ENCODE data around the gene RNF150.

RNF150 gene

DNA sequence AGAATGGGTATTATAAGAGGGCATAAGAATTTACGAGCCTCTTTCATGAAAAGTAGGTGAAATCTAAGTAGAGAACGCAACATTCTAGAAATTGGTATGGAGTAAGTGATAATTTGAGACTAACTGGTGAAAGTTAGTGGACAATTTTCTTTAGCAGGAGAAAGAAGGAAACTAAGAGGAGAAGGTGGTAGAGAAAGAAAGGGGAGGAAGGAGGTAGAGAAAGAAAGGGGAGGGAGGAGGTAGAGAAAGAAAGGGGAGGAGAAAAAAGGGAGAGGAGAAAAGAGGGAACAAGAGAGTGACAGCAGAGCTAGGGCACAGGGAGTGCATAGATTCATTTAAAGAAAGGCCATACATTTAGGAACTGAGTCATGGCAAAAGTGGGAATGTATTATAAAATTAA, 94.1 kb downstream of the RNF150 start:
- no peaks in the 10 kb centered on the region for H3K9me3 ChIP-seq (ENCODE audit: control insufficient read depth, low read depth, low read length)
- H3K4me3 ChIP-seq (ENCODE audit: low read length) = no peak overlapping the region
- H3K27ac ChIP-seq (ENCODE audit: low read length) = no peak overlapping the region
- H3K4me1 ChIP-seq (ENCODE audit: control insufficient read depth, low read depth, low read length) = no peaks in the 10 kb centered on the region
- H3K27me3 ChIP-seq (ENCODE audit: control insufficient read depth, insufficient read depth, low read length) = no peaks in the 10 kb centered on the region
- H3K36me3 ChIP-seq (ENCODE audit: control insufficient read depth, low read depth, low read length) = no peaks in the 10 kb centered on the region
- H3K9ac ChIP-seq (ENCODE audit: low read length) = no peak overlapping the region

DNA sequence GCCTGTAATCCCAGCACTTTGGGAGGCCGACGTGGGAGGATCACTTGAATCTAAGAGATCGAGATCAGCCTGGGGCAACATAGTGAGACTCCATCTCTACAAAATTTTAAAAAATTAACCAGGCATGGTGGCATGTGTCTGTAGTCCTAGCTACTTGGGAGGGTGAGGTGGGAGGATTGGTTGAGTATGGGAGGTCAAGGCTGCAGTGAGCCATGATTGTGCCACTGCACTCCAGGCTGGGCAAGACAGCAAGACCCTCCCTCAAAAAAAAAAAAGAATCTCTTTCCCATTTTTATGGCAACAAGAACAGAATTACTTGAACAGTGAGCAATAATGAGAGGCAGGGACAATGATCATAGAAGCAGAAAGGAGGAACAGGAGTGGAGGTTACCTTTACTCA, 94.8 kb downstream of the RNF150 start:
- Histone ChIP-seq H3K9ac (ENCODE audit: low read length) (no peak overlapping the region), H3K4me3 (ENCODE audit: low read length) (no peak overlapping the region), H3K27ac (ENCODE audit: low read length) (no peak overlapping the region), H3K27me3 (ENCODE audit: control insufficient read depth, insufficient read depth, low read length) (no peaks in the 10 kb centered on the region), H3K4me1 (ENCODE audit: control insufficient read depth, low read depth, low read length) (no peaks in the 10 kb centered on the region), H3K36me3 (ENCODE audit: control insufficient read depth, low read depth, low read length) (no peaks in the 10 kb centered on the region), H3K9me3 (ENCODE audit: control insufficient read depth, low read depth, low read length) (no peaks in the 10 kb centered on the region)

DNA sequence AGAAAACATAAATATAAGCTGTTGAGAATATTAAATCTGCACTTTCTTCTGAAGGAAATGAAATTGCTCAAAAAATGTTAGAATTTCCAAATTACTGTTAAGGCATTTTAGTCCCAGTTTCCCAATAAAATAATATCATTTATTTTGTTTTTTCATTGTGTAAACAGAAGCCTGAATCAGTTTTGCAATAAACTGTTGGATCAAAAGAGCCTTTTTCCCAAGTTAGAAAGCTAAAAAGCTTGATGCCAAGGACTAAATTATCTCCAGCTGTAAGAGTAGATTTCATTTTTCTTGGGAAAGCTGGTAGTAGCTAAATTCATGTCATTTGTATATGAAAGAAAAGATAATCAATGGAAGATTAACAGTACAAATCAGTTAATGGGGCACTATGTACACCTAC, 95.8 kb downstream of the RNF150 start:
- Histone ChIP-seq H3K27me3 (ENCODE audit: control insufficient read depth, insufficient read depth, low read length) (no peaks in the 10 kb centered on the region), H3K4me1 (ENCODE audit: control insufficient read depth, low read depth, low read length) (no peaks in the 10 kb centered on the region), H3K4me3 (ENCODE audit: low read length) (no peak overlapping the region), H3K27ac (ENCODE audit: low read length) (no peak overlapping the region), H3K36me3 (ENCODE audit: control insufficient read depth, low read depth, low read length) (no peaks in the 10 kb centered on the region), H3K9me3 (ENCODE audit: control insufficient read depth, low read depth, low read length) (no peaks in the 10 kb centered on the region), H3K9ac (ENCODE audit: low read length) (no peak overlapping the region)

DNA sequence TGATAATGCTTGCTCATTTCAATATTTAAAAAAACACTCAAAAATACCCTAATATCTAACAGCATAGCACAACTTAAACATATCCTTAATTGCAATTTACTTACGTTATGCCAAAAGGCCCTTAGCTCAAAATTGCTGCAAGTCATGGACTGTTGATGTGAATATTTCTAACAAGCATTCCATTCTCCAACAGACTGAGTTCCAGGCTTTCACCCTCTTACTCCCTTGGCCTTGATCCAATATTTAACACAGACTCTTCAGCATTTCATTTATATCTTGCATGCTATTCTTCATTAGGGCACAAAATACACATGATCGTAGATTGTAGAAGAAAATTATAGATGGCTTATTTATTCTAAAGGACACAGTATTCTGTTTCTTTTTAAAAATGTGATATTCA, 96.5 kb downstream of the RNF150 start:
- no peak overlapping the region for H3K9ac ChIP-seq (ENCODE audit: low read length)
- no peaks in the 10 kb centered on the region for H3K27me3 ChIP-seq (ENCODE audit: control insufficient read depth, insufficient read depth, low read length)
- no peaks in the 10 kb centered on the region for H3K36me3 ChIP-seq (ENCODE audit: control insufficient read depth, low read depth, low read length)
- no peak overlapping the region for H3K27ac ChIP-seq (ENCODE audit: low read length)
- H3K4me1 ChIP-seq (ENCODE audit: control insufficient read depth, low read depth, low read length) = no peaks in the 10 kb centered on the region
- H3K4me3 ChIP-seq (ENCODE audit: low read length) = no peak overlapping the region
- no peaks in the 10 kb centered on the region for H3K9me3 ChIP-seq (ENCODE audit: control insufficient read depth, low read depth, low read length)

DNA sequence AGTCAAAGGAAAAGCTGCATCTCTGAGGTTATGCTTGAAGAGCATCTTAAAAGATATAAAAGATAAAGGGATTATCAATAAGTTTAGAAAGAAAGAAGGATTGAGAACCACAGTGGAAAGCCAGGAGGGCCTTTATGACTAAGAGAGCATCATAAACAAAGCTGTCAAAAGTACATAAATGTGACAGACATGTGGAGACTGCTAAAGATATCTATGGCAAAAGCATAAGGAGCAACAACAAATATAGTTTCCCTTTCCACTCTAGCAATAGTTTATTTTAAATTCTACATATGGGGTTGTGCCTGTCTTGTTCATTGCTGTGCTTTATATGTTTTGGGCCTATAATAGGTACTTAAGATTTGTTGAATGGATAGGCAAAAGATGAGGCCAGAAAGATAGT, 97.3 kb downstream of the RNF150 start:
- Histone ChIP-seq H3K9ac (ENCODE audit: low read length) (no peak overlapping the region), H3K27me3 (ENCODE audit: control insufficient read depth, insufficient read depth, low read length) (no peaks in the 10 kb centered on the region), H3K4me1 (ENCODE audit: control insufficient read depth, low read depth, low read length) (no peaks in the 10 kb centered on the region), H3K36me3 (ENCODE audit: control insufficient read depth, low read depth, low read length) (no peaks in the 10 kb centered on the region), H3K27ac (ENCODE audit: low read length) (no peak overlapping the region), H3K9me3 (ENCODE audit: control insufficient read depth, low read depth, low read length) (no peaks in the 10 kb centered on the region), H3K4me3 (ENCODE audit: low read length) (no peak overlapping the region)

DNA sequence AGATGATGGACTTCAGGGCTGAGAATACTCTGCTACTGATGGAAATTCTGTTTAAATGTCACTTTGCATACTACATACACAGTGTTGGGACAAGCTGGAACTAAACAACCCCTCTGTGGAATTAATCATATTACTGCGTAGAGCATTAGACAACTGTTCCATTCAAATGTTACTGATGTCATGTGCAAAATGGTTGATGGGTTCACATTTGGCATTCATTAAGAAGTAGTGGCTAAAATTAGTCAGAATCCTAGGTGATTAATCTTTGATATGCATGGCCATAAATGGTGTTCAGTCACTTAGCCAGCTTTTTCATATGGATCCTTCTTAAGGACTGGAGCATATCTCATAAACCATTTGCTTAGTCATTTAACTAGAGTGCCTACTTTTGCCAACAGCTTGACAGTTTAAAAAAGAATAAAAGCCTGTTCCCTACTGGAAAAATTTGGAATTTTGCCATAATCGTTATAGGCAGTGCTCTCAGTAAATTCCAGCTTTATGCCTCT, 105.2 kb downstream of the RNF150 start:
- Histone ChIP-seq H3K9me3 (ENCODE audit: control insufficient read depth, low read depth, low read length) (no peaks in the 10 kb centered on the region), H3K4me3 (ENCODE audit: low read length) (no peak overlapping the region), H3K4me1 (ENCODE audit: control insufficient read depth, low read depth, low read length) (no peaks in the 10 kb centered on the region), H3K27ac (ENCODE audit: low read length) (no peak overlapping the region), H3K9ac (ENCODE audit: low read length) (no peak overlapping the region), H3K27me3 (ENCODE audit: control insufficient read depth, insufficient read depth, low read length) (no peaks in the 10 kb centered on the region), H3K36me3 (ENCODE audit: control insufficient read depth, low read depth, low read length) (no peaks in the 10 kb centered on the region)

DNA sequence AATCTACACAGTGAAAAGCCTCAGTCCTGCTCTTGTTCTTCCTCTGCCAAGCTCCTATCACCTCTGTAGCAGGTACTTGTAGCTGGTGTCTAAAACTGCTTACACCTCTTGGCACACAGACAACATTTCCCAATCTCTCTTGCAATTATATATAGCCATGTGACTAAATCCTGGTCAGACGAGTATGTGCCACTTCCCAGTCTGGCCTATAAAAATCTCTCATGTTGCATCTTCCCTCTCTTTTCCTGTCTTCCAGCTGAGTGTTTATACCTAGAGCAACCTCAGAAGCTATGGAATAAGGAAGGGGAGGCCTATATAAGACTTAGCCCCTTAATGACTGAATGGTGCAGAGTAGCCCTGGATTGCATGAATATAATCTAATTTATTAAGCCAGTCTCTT, 105.8 kb downstream of the RNF150 start:
- Histone ChIP-seq H3K4me3 (ENCODE audit: low read length) (no peak overlapping the region), H3K36me3 (ENCODE audit: control insufficient read depth, low read depth, low read length) (no peaks in the 10 kb centered on the region), H3K4me1 (ENCODE audit: control insufficient read depth, low read depth, low read length) (no peaks in the 10 kb centered on the region), H3K9me3 (ENCODE audit: control insufficient read depth, low read depth, low read length) (no peaks in the 10 kb centered on the region), H3K9ac (ENCODE audit: low read length) (no peak overlapping the region), H3K27ac (ENCODE audit: low read length) (no peak overlapping the region), H3K27me3 (ENCODE audit: control insufficient read depth, insufficient read depth, low read length) (no peaks in the 10 kb centered on the region)

DNA sequence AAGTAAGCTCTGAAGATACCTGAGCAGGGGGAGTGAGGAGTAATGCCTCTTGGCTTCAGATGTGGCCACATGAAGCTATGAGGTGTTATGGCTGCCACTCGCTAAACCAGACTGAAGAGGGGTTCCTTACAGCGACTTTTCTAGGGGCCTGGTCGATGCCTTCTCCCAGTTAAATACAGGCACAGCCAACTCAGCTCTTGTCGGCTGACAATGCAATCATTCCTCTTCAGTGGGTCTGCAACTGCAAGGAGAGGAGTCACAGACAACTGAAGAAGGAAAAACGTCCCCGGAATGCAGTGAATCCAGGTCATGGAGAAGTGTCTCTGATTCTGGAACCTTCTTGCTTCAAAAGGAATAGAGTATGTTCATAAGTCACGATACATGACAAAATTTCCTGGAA, 106.4 kb downstream of the RNF150 start:
- Histone ChIP-seq H3K27ac (ENCODE audit: low read length) (no peak overlapping the region), H3K4me3 (ENCODE audit: low read length) (no peak overlapping the region), H3K4me1 (ENCODE audit: control insufficient read depth, low read depth, low read length) (no peaks in the 10 kb centered on the region), H3K27me3 (ENCODE audit: control insufficient read depth, insufficient read depth, low read length) (no peaks in the 10 kb centered on the region), H3K36me3 (ENCODE audit: control insufficient read depth, low read depth, low read length) (no peaks in the 10 kb centered on the region), H3K9ac (ENCODE audit: low read length) (no peak overlapping the region), H3K9me3 (ENCODE audit: control insufficient read depth, low read depth, low read length) (no peaks in the 10 kb centered on the region)

DNA sequence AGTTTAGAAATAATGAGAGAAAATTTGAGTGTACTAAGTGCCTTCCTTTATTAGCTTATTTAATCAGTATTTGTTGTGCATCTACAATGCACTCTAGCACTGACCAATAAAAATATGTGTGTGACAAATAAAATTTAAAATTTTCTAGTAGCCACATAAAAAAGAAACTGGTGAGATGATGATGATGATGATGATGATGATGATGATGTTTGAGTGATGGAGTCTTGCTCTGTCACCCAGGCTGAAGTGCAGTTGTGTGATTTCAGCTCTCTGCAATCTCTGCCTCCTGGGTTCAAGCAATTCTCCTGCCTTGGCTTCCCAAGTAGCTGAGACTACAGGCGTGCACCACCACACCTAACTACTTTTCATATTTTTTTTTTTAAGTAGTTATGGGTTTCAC, 110.2 kb downstream of the RNF150 start:
- no peak overlapping the region for H3K9ac ChIP-seq (ENCODE audit: low read length)
- no peaks in the 10 kb centered on the region for H3K27me3 ChIP-seq (ENCODE audit: control insufficient read depth, insufficient read depth, low read length)
- no peaks in the 10 kb centered on the region for H3K36me3 ChIP-seq (ENCODE audit: control insufficient read depth, low read depth, low read length)
- no peaks in the 10 kb centered on the region for H3K9me3 ChIP-seq (ENCODE audit: control insufficient read depth, low read depth, low read length)
- H3K4me1 ChIP-seq (ENCODE audit: control insufficient read depth, low read depth, low read length) = no peaks in the 10 kb centered on the region
- H3K27ac ChIP-seq (ENCODE audit: low read length) = no peak overlapping the region
- no peak overlapping the region for H3K4me3 ChIP-seq (ENCODE audit: low read length)

DNA sequence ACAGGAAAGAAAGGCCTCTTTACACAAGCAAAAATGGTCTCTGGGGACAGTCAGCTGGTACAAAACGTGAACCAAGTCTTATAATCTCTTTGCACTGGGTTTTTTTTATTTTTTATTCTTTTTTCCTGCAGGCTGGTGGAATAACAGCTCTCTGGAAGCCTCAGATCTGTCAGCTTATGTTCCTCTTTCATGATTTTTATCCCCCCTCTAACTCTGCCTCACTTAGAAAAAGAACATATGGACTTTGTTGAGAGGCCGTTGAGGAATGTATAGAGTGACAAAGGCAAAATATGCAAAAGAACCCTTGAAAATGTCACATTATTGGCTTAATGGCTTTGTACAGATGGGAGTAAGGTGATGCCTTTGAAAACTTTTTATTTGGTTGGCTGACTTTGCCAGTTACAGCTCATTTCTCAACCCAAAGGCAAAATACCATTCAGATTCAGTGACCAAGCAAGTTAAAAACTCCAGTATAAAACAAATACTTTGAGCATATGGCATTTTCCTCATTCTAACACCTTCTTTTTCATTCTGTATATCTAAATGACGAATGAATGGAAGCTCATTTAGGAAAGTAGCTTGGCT, 111.1 kb downstream of the RNF150 start:
- H3K4me3 ChIP-seq (ENCODE audit: low read length) = no peak overlapping the region
- H3K36me3 ChIP-seq (ENCODE audit: control insufficient read depth, low read depth, low read length) = no peaks in the 10 kb centered on the region
- no peaks in the 10 kb centered on the region for H3K9me3 ChIP-seq (ENCODE audit: control insufficient read depth, low read depth, low read length)
- H3K27me3 ChIP-seq (ENCODE audit: control insufficient read depth, insufficient read depth, low read length) = no peaks in the 10 kb centered on the region
- H3K27ac ChIP-seq (ENCODE audit: low read length) = no peak overlapping the region
- H3K4me1 ChIP-seq (ENCODE audit: control insufficient read depth, low read depth, low read length) = no peaks in the 10 kb centered on the region
- no peak overlapping the region for H3K9ac ChIP-seq (ENCODE audit: low read length)

DNA sequence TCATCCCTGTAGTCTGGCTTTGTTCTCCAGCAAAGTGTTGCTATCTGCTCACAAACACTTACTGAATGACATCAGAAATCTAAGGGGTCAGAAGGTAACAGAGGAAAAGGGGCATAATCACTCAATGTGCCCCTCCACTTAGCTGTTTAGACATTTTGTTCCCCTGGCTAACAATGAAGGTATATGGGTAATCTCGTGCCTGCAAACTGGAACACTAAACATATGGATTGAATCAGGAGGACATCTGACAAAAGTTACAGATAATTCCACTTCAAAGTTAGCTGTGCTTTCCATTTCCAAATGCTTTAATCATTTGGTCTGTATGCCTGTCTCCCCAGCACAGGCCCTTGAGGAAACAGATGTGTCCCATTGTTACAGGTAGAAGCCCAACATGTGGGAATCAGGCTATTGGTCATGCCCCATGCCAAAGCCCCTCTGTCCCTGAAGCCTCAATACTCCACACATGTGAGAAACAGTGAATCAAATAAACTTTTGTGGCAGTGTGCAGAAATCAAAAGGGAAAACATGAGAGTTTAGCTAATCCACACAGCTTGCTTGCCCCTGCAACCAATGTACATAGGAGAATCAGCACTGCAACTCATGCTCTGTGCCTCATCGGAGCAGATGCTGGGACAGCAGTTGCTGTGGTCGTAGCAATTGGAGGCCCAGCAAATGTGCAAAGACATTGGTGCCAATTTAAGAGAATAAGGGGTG, 111.7 kb downstream of the RNF150 start:
- Histone ChIP-seq H3K36me3 (ENCODE audit: control insufficient read depth, low read depth, low read length) (no peaks in the 10 kb centered on the region), H3K4me1 (ENCODE audit: control insufficient read depth, low read depth, low read length) (no peaks in the 10 kb centered on the region), H3K4me3 (ENCODE audit: low read length) (no peak overlapping the region), H3K9ac (ENCODE audit: low read length) (no peak overlapping the region), H3K27ac (ENCODE audit: low read length) (no peak overlapping the region), H3K9me3 (ENCODE audit: control insufficient read depth, low read depth, low read length) (no peaks in the 10 kb centered on the region), H3K27me3 (ENCODE audit: control insufficient read depth, insufficient read depth, low read length) (no peaks in the 10 kb centered on the region)

DNA sequence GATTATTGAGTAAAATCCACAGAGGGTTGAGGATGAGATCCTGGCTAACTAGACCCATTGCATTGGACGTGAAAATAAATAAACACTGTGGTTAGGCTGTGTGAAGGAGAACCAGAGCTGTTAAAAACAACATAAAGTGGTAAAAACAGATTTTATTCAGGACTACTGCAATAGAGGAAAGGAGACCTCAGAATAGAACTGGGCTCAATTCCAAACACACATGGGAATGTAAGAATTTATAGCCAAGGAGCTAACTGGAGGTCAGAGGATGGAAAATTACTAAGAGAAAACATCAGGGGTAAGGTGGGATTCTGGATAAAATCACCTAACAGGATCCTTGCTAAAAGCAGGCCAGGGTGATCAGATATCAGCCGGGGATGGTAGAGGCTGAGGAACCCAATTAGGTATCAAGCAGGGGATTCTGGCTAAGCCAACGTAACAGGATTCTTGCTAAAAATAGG, 112.4 kb downstream of the RNF150 start:
- H3K9me3 ChIP-seq (ENCODE audit: control insufficient read depth, low read depth, low read length) = no peaks in the 10 kb centered on the region
- H3K4me1 ChIP-seq (ENCODE audit: control insufficient read depth, low read depth, low read length) = no peaks in the 10 kb centered on the region
- no peaks in the 10 kb centered on the region for H3K27me3 ChIP-seq (ENCODE audit: control insufficient read depth, insufficient read depth, low read length)
- no peak overlapping the region for H3K4me3 ChIP-seq (ENCODE audit: low read length)
- H3K36me3 ChIP-seq (ENCODE audit: control insufficient read depth, low read depth, low read length) = no peaks in the 10 kb centered on the region
- H3K9ac ChIP-seq (ENCODE audit: low read length) = no peak overlapping the region
- H3K27ac ChIP-seq (ENCODE audit: low read length) = no peak overlapping the region
